Endothelial cell of umbilical vein (primary cell): ENCODE data around the gene TAPBPL. TPM values are rescaled to one million over a fixed set of nuclear protein-coding genes. Genes with fewer than 3 reads are reported as not detected.

Experiments used
- BruUV-seq: library from RNA; stranded (reverse); fragments of 400-500 nt; replicated peaks from 2 replicates; lab custom pipeline; 2021; lab: Mats Ljungman, UMichigan
- CTCF ChIA-PET: fragments of 300-600, 350-600 bp; sonication (Branson Sonifier 250); formaldehyde crosslinking; loops from one replicate; lab custom pipeline; 2021; ENCODE audit warnings: antibody characterized with exemption, inconsistent platforms; lab: Charles Lee
- POLR2A ChIA-PET: fragments of 300-600, 350-600 bp; sonication (Branson Sonifier 250); formaldehyde crosslinking; loops from one replicate; lab custom pipeline; 2021; ENCODE audit warnings: antibody characterized with exemption, inconsistent platforms; lab: Charles Lee
- DNase-seq: peaks from one replicate; pipeline ENCODE4 v3.0.0-alpha.2; 2011; ENCODE audit warnings: low read depth, low spot score
- FAIRE-seq: peaks from 2 replicates; lab custom pipeline; 2011; peaks lifted over from hg19 to GRCh38; lab: Jason Lieb, UNC
- H2AFZ ChIP-seq: 2 replicates; pipeline ENCODE4 v1.6.0; 2012; ENCODE audit warnings: low read depth, low read length, control low read depth, inconsistent platforms
- H3K27ac ChIP-seq: 2 replicates; pipeline ENCODE4 v1.5.1; 2011; ENCODE audit warnings: low read depth, mild to moderate bottlenecking, control low read depth, low read length, moderate library complexity; ENCODE audit not compliant: insufficient read depth
- H3K27me3 ChIP-seq, 2 experiments: 2 replicates each; pipeline versions ENCODE4 v1.6.0 to v1.6.1; 2011; ENCODE audit warnings: low read length in 2 of 2, mixed read lengths in 1 of 2; ENCODE audit not compliant: control insufficient read depth in 2 of 2, insufficient read depth in 2 of 2
- H3K36me3 ChIP-seq, 2 experiments: 2 replicates in 1 of 2; 3 replicates in 1 of 2; pipeline ENCODE4 v1.5.1; 2011; ENCODE audit warnings: low read length in 2 of 2, mild to moderate bottlenecking in 1 of 2, moderate library complexity in 1 of 2; ENCODE audit not compliant: control insufficient read depth in 2 of 2, insufficient read depth in 2 of 2; ENCODE audit errors: extremely low read depth in 1 of 2
- H3K4me1 ChIP-seq: 3 replicates; pipeline ENCODE4 v1.5.1; 2011; ENCODE audit warnings: mild to moderate bottlenecking, low read length; ENCODE audit not compliant: control insufficient read depth, insufficient read depth; ENCODE audit errors: extremely low read depth
- H3K4me2 ChIP-seq: 2 replicates; pipeline ENCODE4 v1.6.1; 2011; ENCODE audit warnings: low read length, control low read depth, mixed read lengths; ENCODE audit not compliant: insufficient read depth
- H3K4me3 ChIP-seq, 3 experiments: fragments of 200-600 bp in 1 of 3; sonication (generic), shearing (Covaris generic) in 1 of 3; replicated peaks in 1 of 3; 2 replicates each; pipeline ENCODE4 v1.5.1; 2011 to 2016; ENCODE audit warnings: control low read depth in 3 of 3, low read length in 3 of 3, mild to moderate bottlenecking in 2 of 3, inconsistent platforms in 1 of 3, low read depth in 1 of 3, moderate library complexity in 1 of 3; ENCODE audit not compliant: insufficient read depth in 1 of 3
- H3K79me2 ChIP-seq: 2 replicates; pipeline ENCODE4 v1.6.0; 2012; ENCODE audit warnings: low read length, inconsistent platforms; ENCODE audit not compliant: control insufficient read depth, insufficient read depth
- H3K9ac ChIP-seq: replicated peaks from 2 replicates; pipeline ENCODE3; 2011; ENCODE audit warnings: low read length, control low read depth; ENCODE audit not compliant: insufficient read depth; ENCODE audit errors: extremely low read depth
- H3K9me1 ChIP-seq: replicated peaks from 3 replicates; pipeline ENCODE4 v1.6.0; 2011; ENCODE audit warnings: mild to moderate bottlenecking, low read length; ENCODE audit not compliant: control insufficient read depth, insufficient read depth; ENCODE audit errors: extremely low read depth
- H3K9me3 ChIP-seq: replicated peaks from 2 replicates; pipeline ENCODE4 v1.5.1; 2012; ENCODE audit warnings: low read length, inconsistent platforms; ENCODE audit not compliant: control insufficient read depth, insufficient read depth
- H4K20me1 ChIP-seq: replicated peaks from 2 replicates; pipeline ENCODE3; 2011; ENCODE audit warnings: mild to moderate bottlenecking, low read length; ENCODE audit not compliant: control insufficient read depth, insufficient read depth; ENCODE audit errors: extremely low read depth
- EZH2 ChIP-seq: IDR thresholded peaks from 2 replicates; pipeline ENCODE4 v1.6.1; 2012; ENCODE audit warnings: borderline replicate concordance, low read depth, mild to moderate bottlenecking, moderate library complexity, low read length, inconsistent platforms; ENCODE audit not compliant: severe bottlenecking
- FOS ChIP-seq: IDR thresholded peaks from 2 replicates; pipeline ENCODE4 v1.6.1; 2011; ENCODE audit warnings: mild to moderate bottlenecking, low read length, moderate library complexity, borderline replicate concordance; ENCODE audit not compliant: insufficient read depth
- GATA2 ChIP-seq: IDR thresholded peaks from 2 replicates; pipeline ENCODE4 v1.7.0; 2011; ENCODE audit warnings: low read depth, mild to moderate bottlenecking, moderate library complexity, mixed read lengths, low read length; ENCODE audit not compliant: insufficient read length, insufficient read depth
- JUN ChIP-seq: IDR thresholded peaks from 2 replicates; pipeline ENCODE4 v1.6.1; 2011; ENCODE audit warnings: borderline replicate concordance, low read depth; ENCODE audit not compliant: insufficient read length, insufficient read depth
- MAX ChIP-seq: IDR thresholded peaks from 2 replicates; pipeline ENCODE4 v1.6.1; 2011; ENCODE audit not compliant: insufficient read depth, insufficient read length
- MYC ChIP-seq: IDR thresholded peaks from one replicate; pipeline ENCODE4 v1.6.1; 2011; ENCODE audit warnings: mild to moderate bottlenecking, low read depth, low read length
- POLR2A ChIP-seq: IDR thresholded peaks from 2 replicates; pipeline ENCODE4 v1.6.1; 2012; ENCODE audit warnings: low read depth, mild to moderate bottlenecking, control low read depth, low read length
- POLR2AphosphoS5 ChIP-seq: IDR thresholded peaks from 2 replicates; pipeline ENCODE4 v1.6.1; 2012; ENCODE audit warnings: low read depth, mild to moderate bottlenecking, control low read depth, low read length, moderate library complexity; ENCODE audit not compliant: insufficient read depth
- dilution Hi-C: fragments of 300-500 bp; cut with MboI; formaldehyde crosslinking; loops from one replicate; pipeline ENCODE4 v1.15.0; 2019; ENCODE audit warnings: low sequenced_read_pairs; ENCODE audit not compliant: extremely low pct_ligation_motif_present
- intact Hi-C: fragments of 100-400 bp; cut with micrococcal nuclease; formaldehyde crosslinking; loops from one replicate; pipeline ENCODE4 v1.10.0; 2022
- polyA plus RNA-seq, 4 experiments: library from polyadenylated mRNA; depleted of rRNA in 3 of 4; stranded (reverse) in 3 of 4; unstranded in 1 of 4; fragments of >200 nt; gene quantifications; 2 replicates each; pipeline versions ENCODE4 v1.2.1 to v1.2.3, GENCODE V29; 2011 to 2012; ENCODE audit warnings: missing spikeins in 1 of 4
- total RNA-seq: library from RNA; stranded (reverse); gene quantifications from 2 replicates; pipeline ENCODE4 v1.2.3, GENCODE V29; 2021
- TF ChIP-seq, protein P1 (sequence below), 2 donors: IDR thresholded peaks; 1 replicate in 1 of 2; 2 replicates in 1 of 2; pipeline ENCODE4 v1.5.1; 2011; ENCODE audit warnings: low read length in 2 of 2, mild to moderate bottlenecking in 2 of 2, moderate library complexity in 2 of 2, control low read depth in 1 of 2, inconsistent platforms in 1 of 2, low read depth in 1 of 2; ENCODE audit not compliant: insufficient read depth in 1 of 2; ENCODE audit errors: extremely low read depth in 1 of 2

The TAPBPL gene
- total and polyA plus RNA-seq, 2 donors (not counting 3 experiments of a cell fraction or from before 2014, with no cell fraction given) = 11.7 to 28.6 TPM

- no peak for DNase-seq
- TF ChIP-seq GATA2 = no peak
- no peak for TF ChIP-seq POLR2A
- TF ChIP-seq FOS = no peak
- TF ChIP-seq MAX = no peak
- no peak for TF ChIP-seq POLR2AphosphoS5
- TF ChIP-seq MYC = no peak
- TF ChIP-seq EZH2 = no peak
- TF ChIP-seq, protein P1, sequence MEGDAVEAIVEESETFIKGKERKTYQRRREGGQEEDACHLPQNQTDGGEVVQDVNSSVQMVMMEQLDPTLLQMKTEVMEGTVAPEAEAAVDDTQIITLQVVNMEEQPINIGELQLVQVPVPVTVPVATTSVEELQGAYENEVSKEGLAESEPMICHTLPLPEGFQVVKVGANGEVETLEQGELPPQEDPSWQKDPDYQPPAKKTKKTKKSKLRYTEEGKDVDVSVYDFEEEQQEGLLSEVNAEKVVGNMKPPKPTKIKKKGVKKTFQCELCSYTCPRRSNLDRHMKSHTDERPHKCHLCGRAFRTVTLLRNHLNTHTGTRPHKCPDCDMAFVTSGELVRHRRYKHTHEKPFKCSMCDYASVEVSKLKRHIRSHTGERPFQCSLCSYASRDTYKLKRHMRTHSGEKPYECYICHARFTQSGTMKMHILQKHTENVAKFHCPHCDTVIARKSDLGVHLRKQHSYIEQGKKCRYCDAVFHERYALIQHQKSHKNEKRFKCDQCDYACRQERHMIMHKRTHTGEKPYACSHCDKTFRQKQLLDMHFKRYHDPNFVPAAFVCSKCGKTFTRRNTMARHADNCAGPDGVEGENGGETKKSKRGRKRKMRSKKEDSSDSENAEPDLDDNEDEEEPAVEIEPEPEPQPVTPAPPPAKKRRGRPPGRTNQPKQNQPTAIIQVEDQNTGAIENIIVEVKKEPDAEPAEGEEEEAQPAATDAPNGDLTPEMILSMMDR (IDR thresholded peaks at IDR 0.05; ENCODE audit: extremely low read depth in 1 of 2, insufficient read depth in 1 of 2, low read depth in 1 of 2, low read length in 2 of 2) = no peak
- no peak for TF ChIP-seq JUN
- POLR2A ChIA-PET = no interaction called here
- Histone ChIP-seq H3K9me3 (no peaks in the 10 kb centered on the region), H3K4me1 (no peaks in the 10 kb centered on the region), H3K9ac (no peak overlapping the region), H3K4me2 (no peak overlapping the region), H3K27ac (no peak overlapping the region), H3K9me1 (no peaks in the 10 kb centered on the region), H4K20me1 (no peaks in the 10 kb centered on the region), H3K36me3 (no peaks in the 10 kb centered on the region), H3K27me3 (no peaks in the 10 kb centered on the region), H3K4me3 (no peak overlapping the region), H3K79me2 (no peaks in the 10 kb centered on the region), H2AFZ (no peak overlapping the region)
- BruUV-seq = no TSS peak
- intact Hi-C loops = no loop called here
- dilution Hi-C loops = no loop called here
- FAIRE-seq = no peak
- CTCF ChIA-PET = interaction anchor here (0.9 to 1.4 kb wide), 2 partner anchors 8 to 22 kb away, joined by 3 to 4 read pairs; partner anchors contain the start of gene TAPBPL
These were observed 7.8 kb upstream of the TAPBPL start for GRCh38 chr12:6444031-6444430.
